ENCODE results near the gene CTDSP2.
A peak's percentile ranks its signal among the peaks of the same experiment; 100 is the strongest.
"Not testable (repeated sequence)": the region's sequence is repeated elsewhere in the genome, so short reads cannot be mapped to it uniquely, and the experiment has no call there.

Gene CTDSP2

DNA sequence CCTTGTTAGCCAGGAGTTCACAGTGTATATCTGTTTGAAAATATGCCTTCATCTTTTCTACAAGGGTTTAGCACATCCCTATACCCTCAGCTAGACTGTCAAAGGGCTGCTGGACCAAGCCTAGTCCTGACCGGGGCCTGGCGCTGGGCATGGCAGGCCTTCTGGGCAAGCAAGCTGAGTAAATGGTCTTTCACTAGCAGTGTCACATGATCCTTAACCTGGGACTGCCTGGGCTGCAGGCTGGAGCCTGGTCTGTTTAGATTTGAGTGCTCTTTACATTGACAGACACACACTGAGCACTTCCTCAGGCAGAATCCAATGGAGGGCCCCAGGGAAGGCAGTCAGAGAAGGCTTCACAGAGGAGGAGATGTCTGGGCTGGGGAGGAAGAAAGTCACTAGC lies 21.1 kb downstream of the CTDSP2 start:
- TF ChIP-seq POLR2AphosphoS5 (IDR thresholded peaks at IDR 0.05; ENCODE audit: low read depth, low read length) = no peak
- no peak for TF ChIP-seq POLR2A (IDR thresholded peaks at IDR 0.05; ENCODE audit: low read depth, low read length)
- TF ChIP-seq TAF1 (IDR thresholded peaks at IDR 0.05; ENCODE audit: borderline replicate concordance, low read depth, low read length) = no peak
- FAIRE-seq (no peak), DNase-seq (ENCODE audit: insufficient read length) (no peak)

DNA sequence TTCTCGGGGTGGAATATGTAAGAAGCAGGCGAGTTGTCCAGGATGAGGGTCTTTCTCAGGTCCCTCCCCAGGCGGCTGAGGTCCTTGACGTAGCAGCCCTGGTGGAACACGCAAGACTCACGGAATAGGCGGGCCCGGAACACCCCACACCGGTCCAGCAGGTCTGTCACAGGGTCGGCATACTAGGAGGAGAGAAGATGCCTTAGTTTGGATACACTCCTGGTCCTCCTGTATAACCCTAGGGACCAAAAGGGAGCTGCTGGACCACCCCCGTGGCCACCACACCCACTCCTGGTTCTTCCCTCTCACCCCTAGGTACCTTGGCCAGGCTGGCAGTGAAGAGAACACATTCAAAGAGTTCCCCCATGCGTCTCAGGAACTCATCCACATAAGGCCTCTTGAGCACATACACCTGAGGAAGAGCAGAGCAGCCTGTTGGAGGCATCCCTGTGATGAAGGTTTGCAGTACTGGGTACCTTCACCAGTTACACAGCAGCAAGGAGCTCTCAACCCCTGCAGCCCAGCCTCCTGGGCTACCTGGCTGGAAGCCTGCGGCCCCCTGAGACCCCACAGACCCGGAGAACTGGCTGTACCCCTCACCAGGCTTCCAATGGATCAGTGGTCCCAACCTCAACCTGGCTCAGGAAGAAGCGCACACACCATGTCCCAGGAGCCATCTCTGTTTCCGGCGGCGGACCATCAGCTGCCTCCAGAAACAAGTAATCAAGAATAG lies 22.5 kb downstream of the CTDSP2 start:
- TF ChIP-seq TAF1 (IDR thresholded peaks at IDR 0.05; ENCODE audit: borderline replicate concordance, low read depth, low read length) (no peak), POLR2AphosphoS5 (IDR thresholded peaks at IDR 0.05; ENCODE audit: low read depth, low read length) (no peak), POLR2A (IDR thresholded peaks at IDR 0.05; ENCODE audit: low read depth, low read length) (no peak)
- FAIRE-seq = no peak
- DNase-seq (ENCODE audit: insufficient read length) = no peak

DNA sequence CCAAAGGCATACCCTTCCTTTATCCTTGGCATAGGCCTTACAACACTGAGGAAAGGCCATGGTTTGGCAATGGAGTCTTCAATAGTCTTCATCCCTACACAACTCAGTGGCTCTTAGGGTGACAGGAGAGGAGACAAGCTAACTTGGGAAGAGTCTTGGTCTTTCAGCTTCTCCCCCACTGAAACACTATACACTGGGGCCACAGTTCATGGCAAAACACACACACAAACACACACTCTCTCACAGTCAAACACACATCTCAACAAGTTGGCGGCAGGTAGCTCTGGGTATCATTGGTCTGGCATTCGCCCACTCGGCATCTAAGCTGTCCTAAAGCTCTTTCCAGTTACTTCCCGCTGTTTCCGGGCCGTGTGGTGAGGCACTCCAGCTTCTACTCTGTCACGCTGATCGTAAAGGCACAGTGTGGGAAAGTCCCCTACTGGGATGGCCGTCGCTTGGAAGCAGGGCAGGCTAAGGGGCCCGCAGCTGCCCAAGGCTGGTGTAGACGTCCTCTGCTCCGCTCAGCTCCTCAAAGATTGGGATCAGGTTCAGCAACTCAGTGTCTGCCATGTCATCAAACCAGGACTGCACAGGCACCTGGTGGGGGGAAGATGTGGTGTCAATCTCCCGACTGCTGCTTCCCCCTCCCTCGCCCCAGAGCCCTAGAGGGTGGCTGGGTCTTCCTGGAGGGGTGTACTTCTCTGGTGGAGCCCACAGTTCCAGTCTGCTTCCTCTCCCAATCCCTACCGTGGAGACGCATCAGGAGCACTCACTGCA lies 23.2 kb downstream of the CTDSP2 start:
- DNase-seq (ENCODE audit: insufficient read length) (no peak), FAIRE-seq (no peak)
- TF ChIP-seq POLR2AphosphoS5 (IDR thresholded peaks at IDR 0.05; ENCODE audit: low read depth, low read length) = no peak
- TF ChIP-seq POLR2A (IDR thresholded peaks at IDR 0.05; ENCODE audit: low read depth, low read length) = no peak
- TF ChIP-seq TAF1 (IDR thresholded peaks at IDR 0.05; ENCODE audit: borderline replicate concordance, low read depth, low read length) = no peak

DNA sequence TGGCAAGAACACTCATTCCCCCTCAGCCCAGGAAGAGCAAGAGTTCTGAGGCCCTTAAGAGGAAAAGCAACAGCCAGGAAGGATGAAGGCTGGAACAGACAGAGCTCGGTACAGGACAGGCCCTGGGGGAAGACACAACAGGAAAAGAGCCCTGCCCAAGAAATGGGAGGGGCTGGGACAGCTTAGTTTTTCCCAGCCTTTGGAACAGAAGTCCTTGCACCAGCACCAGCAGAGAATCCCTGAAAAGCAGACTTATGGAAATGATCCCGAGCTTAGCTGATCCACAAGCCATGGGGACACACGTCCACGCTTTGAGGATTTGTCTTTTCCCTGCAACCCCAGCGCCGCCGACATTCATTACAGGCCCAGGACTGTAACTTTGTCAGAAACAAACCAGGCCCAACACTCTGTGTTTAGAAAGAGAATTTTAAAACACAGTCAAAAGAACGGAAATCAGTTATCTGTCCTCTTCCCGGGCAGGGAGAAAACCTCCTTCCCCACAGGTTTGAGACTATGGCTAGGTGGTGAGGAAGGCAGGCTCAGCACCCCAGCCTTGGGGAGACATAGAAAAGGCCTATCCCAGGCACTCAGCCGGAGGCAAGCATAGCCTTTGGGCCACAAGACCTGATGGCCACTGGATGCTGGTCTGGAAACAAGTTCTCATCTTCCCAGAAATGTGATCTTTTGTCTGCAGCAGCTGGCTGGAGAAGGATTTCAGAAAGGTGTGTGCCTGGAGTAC lies 24.0 kb downstream of the CTDSP2 start:
- no peak for FAIRE-seq
- no peak for TF ChIP-seq TAF1 (IDR thresholded peaks at IDR 0.05; ENCODE audit: borderline replicate concordance, low read depth, low read length)
- TF ChIP-seq POLR2AphosphoS5 (IDR thresholded peaks at IDR 0.05; ENCODE audit: low read depth, low read length) = no peak
- no peak for DNase-seq (ENCODE audit: insufficient read length)

DNA sequence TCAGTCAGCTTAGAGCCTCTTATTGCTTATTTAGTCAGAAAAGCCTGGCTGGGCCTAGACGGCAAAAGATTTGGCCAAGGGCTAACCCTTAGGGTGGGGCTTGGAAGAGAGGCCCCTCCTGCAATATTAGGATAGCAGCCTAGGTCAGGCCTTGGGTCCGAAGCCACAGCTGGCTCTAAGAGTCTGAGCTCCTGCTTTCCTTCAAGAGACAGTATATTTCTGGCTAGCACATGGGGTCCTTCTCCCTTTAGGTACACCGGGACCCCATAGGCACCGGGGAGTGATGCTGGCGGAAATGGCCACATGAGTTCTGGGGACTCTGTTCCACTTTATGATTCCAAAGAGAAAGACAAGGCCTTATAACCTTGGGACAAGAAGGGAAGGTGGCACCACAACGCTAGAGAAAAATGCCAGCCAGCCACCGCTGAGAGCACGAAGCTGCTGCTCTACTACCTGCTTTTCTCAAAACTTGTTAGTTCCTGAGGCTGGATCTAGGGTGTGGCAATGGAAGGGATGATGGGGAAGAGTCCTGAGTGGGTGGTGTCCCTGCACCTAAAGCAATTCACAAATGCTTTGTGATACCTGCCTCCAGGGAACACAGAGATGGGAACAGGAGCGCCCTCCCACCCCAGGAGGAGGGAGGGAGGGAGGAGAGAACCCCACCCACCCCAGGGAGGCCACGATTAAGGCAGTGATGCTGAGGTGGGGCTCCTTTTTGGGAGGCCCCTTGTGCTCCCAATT lies 24.9 kb downstream of the CTDSP2 start:
- FAIRE-seq = no peak
- DNase-seq (ENCODE audit: insufficient read length) = no peak
- TF ChIP-seq POLR2A (IDR thresholded peaks at IDR 0.05; ENCODE audit: low read depth, low read length) (no peak), POLR2AphosphoS5 (IDR thresholded peaks at IDR 0.05; ENCODE audit: low read depth, low read length) (no peak)

DNA sequence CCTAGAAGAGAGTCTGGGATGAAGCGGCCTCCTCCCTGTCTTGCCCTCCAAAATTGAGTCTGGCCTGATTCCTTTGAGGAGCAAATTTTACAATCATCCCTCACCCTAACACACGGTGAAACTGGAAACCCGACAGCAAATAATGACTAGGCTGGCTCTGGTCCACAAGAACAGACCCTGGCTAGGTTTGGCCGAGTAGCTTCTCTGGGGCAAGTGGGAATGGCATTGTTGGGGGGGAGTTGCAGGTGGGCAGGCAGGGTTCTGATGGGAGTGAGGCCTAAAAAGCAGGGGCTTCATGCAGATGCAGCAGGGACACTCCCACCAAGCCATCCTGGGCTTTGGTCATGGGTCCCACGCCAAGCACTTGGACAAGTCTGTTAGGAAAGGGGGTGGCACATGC lies 25.5 kb downstream of the CTDSP2 start:
- FAIRE-seq; DNase-seq (ENCODE audit: insufficient read length): not testable (repeated sequence)
- 0 out of 2 replicates have a peak, but pooled peaks have one; percentile 41 for TF ChIP-seq POLR2A (IDR thresholded peaks at IDR 0.05; ENCODE audit: low read depth, low read length)

DNA sequence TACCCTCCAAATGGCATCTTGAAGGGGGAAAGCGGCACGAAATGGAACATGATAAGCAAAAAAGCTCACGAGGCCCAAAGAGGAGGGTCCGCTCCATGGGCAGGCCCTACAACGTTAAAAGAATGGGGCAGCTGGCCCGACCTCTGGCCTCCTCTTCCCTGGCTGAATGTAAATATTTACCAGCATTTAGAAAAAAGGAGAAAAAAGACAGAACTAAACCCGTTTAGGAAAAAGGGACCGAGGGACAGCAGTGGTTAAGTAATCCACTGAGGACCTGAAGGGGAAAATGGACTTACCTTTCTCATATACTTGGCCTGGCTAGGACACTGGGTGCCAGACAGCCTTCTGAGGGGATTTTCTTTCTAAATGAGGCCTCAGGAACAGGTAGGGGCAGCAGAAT lies 26.4 kb downstream of the CTDSP2 start:
- not testable (repeated sequence) for FAIRE-seq; DNase-seq (ENCODE audit: insufficient read length)

DNA sequence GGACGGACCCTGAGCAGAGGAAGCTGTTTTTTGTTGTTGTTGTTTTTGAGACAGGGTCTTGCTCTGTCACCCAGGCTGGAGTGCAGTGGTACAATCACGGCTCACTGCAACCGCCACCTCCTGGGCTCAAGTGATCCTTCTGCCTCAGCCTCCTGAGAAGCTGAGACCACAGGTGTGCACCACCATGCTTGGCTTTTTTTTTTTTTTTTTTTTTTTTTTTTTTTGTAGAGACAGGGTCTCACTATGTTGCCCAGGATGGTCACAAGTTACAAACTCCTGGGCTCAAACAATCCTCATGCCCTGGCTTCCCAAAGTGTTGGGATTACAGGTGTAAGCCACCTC lies 28.6 kb downstream of the CTDSP2 start:
- not testable (repeated sequence) for DNase-seq (ENCODE audit: insufficient read length); FAIRE-seq

DNA sequence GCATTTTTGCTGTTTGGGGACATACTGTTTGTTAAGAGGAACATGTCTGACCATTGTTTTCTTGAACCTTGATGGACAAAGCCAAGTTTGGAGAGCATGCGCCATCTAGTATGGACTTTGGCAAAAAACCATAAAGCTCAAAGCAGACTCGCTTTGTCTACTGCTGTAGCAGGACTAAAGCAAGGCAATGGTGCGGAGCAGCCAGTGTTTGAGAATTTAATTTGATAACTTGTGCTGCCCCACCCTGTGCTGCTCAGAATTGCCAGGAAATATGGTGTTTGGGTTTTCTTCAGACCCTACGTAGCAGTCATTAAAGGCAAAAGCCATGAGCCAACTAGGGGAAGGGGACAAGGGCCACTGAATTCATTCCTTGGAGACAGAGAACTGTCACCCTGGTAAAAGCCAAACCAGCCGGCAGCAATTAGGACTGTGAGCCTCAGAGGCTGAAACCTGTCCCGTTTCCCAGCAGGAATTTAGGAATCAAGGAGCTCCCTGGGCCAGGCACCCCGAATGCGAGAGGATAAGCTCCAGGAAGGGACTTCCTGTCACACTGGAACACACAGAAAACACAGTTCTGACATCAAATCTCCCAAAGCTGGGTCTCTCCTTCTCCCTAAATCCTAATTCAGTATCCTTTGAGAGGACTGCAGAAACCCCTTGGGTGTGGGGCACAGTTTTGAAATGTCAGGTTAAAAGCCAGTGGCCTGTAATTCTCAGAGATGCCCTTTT lies 29.1 kb downstream of the CTDSP2 start:
- FAIRE-seq = no peak
- TF ChIP-seq TAF1 (IDR thresholded peaks at IDR 0.05; ENCODE audit: borderline replicate concordance, low read depth, low read length) (no peak), POLR2AphosphoS5 (IDR thresholded peaks at IDR 0.05; ENCODE audit: low read depth, low read length) (no peak), POLR2A (IDR thresholded peaks at IDR 0.05; ENCODE audit: low read depth, low read length) (no peak)

DNA sequence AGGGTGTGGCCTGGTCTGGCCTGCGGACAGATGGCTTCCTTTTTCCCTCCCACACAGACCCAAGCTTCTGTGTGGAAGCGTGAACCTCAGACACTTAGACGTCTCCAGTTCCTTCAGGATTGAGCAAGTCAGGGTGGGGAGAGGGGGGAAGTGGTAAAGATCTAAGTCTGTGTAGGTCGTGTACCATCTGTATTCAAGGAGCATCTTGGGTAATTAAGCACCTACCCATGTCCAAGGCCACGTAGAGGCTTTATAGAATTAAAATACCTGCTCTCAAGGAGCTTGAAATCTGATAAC lies 29.7 kb downstream of the CTDSP2 start:
- DNase-seq (ENCODE audit: insufficient read length) (no peak), FAIRE-seq (no peak)
- TF ChIP-seq POLR2A (IDR thresholded peaks at IDR 0.05; ENCODE audit: low read depth, low read length) (no peak), TAF1 (IDR thresholded peaks at IDR 0.05; ENCODE audit: borderline replicate concordance, low read depth, low read length) (no peak), POLR2AphosphoS5 (IDR thresholded peaks at IDR 0.05; ENCODE audit: low read depth, low read length) (no peak)

More for the DNA sequence above, 29.1 kb downstream of the CTDSP2 start:
- no peak for DNase-seq (ENCODE audit: insufficient read length)

DNA sequence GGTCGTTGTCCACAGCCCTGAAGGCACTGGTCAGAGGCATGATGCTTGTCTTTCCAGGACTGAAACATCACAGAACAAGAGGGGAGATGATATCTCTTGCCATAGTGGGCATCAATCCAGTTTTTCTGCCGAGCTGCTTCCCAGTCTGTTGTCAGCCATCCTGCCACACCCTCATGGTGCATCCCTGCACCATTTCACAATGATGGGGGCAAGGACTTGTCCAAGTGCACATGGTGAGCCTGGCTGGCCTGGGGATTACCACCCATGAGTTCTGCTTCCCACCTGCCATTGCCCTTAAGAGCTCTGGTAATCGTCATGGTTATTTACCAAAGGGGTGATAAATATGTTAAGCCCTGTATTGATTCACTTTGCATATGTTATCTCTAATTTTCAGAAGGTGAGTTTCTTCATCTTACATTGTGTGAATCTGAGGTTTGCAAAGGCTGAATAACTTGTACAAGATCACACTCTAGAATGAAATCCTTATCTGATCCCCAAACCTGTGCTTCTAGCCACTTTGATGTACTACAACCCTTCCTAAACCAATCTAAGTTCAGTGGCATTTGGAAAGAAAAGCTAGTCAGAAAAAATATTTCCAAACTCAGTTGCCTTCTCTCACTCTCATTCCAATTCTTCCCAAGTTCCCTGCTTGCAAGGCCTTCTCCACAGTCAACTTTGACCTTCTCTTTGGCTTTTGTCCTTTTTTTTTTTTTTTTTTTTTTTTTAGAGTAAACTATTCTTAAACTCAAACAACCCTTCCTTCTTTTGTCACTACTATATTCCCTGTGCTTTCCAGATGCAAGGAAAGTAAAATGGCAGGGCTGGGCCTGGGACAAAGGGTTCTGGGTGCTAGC lies 30.3 kb downstream of the CTDSP2 start:
- no peak for DNase-seq (ENCODE audit: insufficient read length)
- no peak for FAIRE-seq
- TF ChIP-seq TAF1 (IDR thresholded peaks at IDR 0.05; ENCODE audit: borderline replicate concordance, low read depth, low read length) (no peak), POLR2A (IDR thresholded peaks at IDR 0.05; ENCODE audit: low read depth, low read length) (no peak), POLR2AphosphoS5 (IDR thresholded peaks at IDR 0.05; ENCODE audit: low read depth, low read length) (no peak)
